Activated CD4-positive, alpha-beta memory T cell treated with anti-CD3 and anti-CD28 coated beads for 36 hours (primary cell): ENCODE data around the gene FGF16. TPM values are rescaled to one million over a fixed set of nuclear protein-coding genes. Genes with fewer than 3 reads are reported as not detected.
"Not testable (repeated sequence)": the region's sequence is repeated elsewhere in the genome, so short reads cannot be mapped to it uniquely, and the experiment has no call there.

Experiments used
- CTCF ChIA-PET: fragments of 350-600 bp; sonication (Branson Sonifier 250); formaldehyde crosslinking; loops from one replicate; lab custom pipeline; 2021; ENCODE audit warnings: antibody characterized with exemption, inconsistent platforms; lab: Charles Lee
- POLR2A ChIA-PET: fragments of 350-600 bp; sonication (Branson Sonifier 250); formaldehyde crosslinking; loops from one replicate; lab custom pipeline; 2021; ENCODE audit warnings: antibody characterized with exemption; lab: Charles Lee
- DNase-seq: peaks from one replicate; pipeline ENCODE4 v3.0.0-alpha.2; 2020
- H3K27ac Mint-ChIP-seq: one replicate; pipeline ENCODE4 v1.8.0; 2021; ENCODE audit warnings: mixed read lengths
- H3K27me3 Mint-ChIP-seq: one replicate; pipeline ENCODE4 v1.8.0; 2021; ENCODE audit warnings: mixed read lengths
- H3K36me3 Mint-ChIP-seq: one replicate; pipeline ENCODE4 v1.8.0; 2021; ENCODE audit warnings: mixed read lengths
- H3K4me1 Mint-ChIP-seq: one replicate; pipeline ENCODE4 v1.8.0; 2021; ENCODE audit warnings: low read depth, mixed read lengths
- H3K4me3 Mint-ChIP-seq: one replicate; pipeline ENCODE4 v1.8.0; 2021; ENCODE audit warnings: mild to moderate bottlenecking, mixed read lengths
- H3K9me3 Mint-ChIP-seq: one replicate; pipeline ENCODE4 v1.8.0; 2021; ENCODE audit warnings: mixed read lengths
- intact Hi-C: fragments of 100-400 bp; cut with micrococcal nuclease; formaldehyde crosslinking; loops from one replicate; pipeline ENCODE4 v1.15.1; 2023
- total RNA-seq, 2 experiments: library from RNA; stranded (reverse); gene quantifications; one replicate each; pipeline ENCODE4 v1.2.3, GENCODE V29; 2021

The FGF16 gene
- total RNA-seq = not detected

DNA sequence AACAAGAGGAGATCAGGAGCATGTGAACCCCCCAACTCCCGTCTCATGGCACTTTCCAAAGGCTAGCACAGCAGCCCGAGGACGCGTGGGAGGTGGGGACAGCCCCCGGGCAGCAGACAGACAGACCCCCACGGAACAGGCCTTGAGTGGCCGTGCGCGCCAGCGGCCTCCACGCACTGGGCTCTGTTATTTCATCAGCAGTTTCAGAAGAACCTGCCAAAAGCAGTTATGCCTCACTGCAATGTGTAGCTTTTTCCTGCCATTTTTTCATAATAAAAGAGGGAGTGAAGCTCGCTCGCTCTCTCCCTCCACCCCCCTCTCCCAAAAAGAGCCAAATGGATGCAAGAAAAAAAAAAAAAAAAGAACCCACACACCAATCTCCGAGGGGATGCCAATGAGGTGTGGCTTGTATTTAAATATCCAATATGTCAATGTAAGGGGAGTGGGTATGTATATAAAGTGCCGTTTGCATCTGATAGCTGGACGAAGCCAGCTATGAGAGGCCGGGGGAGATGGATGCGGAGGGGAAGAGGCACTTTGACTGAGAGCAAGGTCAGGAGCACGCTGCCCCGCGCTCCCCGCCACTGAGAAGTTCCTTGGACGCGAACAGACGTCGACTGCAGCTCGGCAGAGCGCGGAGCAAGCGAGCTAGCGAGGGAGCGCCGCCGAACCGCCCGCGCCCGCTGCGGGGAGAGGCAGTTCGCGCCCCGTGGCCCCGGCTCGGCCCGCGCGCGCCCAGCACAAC lies at the start of gene FGF16:
FGF16 (plus strand) TSS at position 482 of the 745 bp plus-strand sequence. CDS start 286 bp downstream, outside the sequence.
- intact Hi-C loops = loop anchor here (2.0 kb wide), 1 partner anchor 452 kb away; the partner anchor contains the start of gene COX7B
- CTCF ChIA-PET = no interaction called here
- Mint-ChIP-seq H3K4me1 (peaks cover 3% of the 10 kb centered on the region), H3K27ac (no peak within 1 kb of the TSS), H3K27me3 (peaks cover 10% of the 10 kb centered on the region), H3K9me3 (no peaks in the 10 kb centered on the region), H3K36me3 (no peaks in the 10 kb centered on the region), H3K4me3 (peak within 1 kb of the TSS; percentile 69)
- POLR2A ChIA-PET = no interaction called here
- peak; percentile 19 for DNase-seq

DNA sequence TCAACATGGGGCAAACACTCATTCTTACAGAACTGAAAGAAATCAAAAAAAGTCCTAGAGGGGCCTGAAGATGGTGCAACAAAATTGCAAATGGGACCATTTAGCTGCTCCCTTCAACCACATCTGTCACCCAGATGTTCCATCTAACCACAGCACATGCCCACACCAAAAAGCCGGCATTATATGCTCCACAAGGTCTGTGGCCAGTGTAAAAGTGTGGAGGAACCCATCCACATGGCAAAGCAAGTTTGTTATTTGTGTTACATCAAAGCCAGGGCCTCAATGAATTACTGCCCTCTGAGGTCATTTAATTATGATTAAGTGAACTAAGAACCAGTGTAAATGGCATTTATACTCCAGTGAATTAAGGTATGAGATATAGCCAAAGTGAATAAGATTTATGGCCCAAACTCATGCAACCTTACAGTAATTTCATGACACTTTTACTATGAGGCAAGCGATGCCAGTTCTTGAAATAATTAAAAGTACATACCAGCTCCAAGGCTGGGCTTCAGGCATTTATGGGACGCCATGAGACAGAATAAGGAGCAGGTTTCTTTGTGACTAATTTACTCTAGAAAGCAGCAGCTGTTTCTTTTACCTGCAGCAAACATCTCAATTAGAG lies 48.7 kb upstream of the FGF16 start:
- no peak for DNase-seq
- ChIA-PET POLR2A (no interaction called here), CTCF (no interaction called here)
- Mint-ChIP-seq H3K9me3 (no peaks in the 10 kb centered on the region), H3K4me3 (no peak overlapping the region), H3K36me3 (no peaks in the 10 kb centered on the region), H3K27me3 (no peaks in the 10 kb centered on the region), H3K4me1 (no peaks in the 10 kb centered on the region), H3K27ac (no peak overlapping the region)
- intact Hi-C loops = no loop called here

DNA sequence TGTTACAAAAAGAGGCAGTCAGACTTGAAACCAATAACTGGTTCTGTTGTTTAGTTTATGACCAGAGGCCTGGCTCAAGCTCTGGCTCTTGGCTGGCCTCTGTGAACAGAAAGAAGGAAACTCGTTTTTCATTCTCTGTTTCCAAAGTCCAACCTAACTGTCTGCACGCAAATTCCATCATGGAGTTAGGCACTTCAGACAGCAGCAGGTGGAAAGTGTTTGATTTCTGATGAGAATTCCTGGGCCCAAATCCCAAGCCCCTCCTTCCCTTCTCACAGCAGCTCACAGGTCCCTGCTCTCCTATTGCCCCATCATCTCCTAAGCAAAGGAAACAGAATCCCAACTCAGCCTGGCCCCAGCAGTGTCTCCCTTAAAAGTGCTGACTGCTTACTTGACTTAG lies 42.8 kb upstream of the FGF16 start:
- no peak overlapping the region for H3K27ac Mint-ChIP-seq
- no peaks in the 10 kb centered on the region for H3K36me3 Mint-ChIP-seq
- intact Hi-C loops = no loop called here
- H3K9me3 Mint-ChIP-seq = no peaks in the 10 kb centered on the region
- CTCF ChIA-PET = no interaction called here
- H3K4me3 Mint-ChIP-seq = no peak overlapping the region
- DNase-seq = no peak
- H3K4me1 Mint-ChIP-seq = no peaks in the 10 kb centered on the region
- POLR2A ChIA-PET = no interaction called here
- peaks cover 1% of the 10 kb centered on the region for H3K27me3 Mint-ChIP-seq

GRCh38 chrX:77407821-77408220 lies 39.4 kb upstream of the FGF16 start:
- H3K4me3 Mint-ChIP-seq, DNase-seq, POLR2A ChIA-PET, intact Hi-C loops, H3K36me3 Mint-ChIP-seq, H3K9me3 Mint-ChIP-seq, H3K4me1 Mint-ChIP-seq, H3K27ac Mint-ChIP-seq, H3K27me3 Mint-ChIP-seq, CTCF ChIA-PET: not testable (repeated sequence)

- peaks cover 2% of the 10 kb centered on the region for H3K9me3 Mint-ChIP-seq
- H3K36me3 Mint-ChIP-seq = no peaks in the 10 kb centered on the region
- H3K27ac Mint-ChIP-seq = no peak overlapping the region
- intact Hi-C loops = no loop called here
- POLR2A ChIA-PET = no interaction called here
- CTCF ChIA-PET = no interaction called here
- peaks cover 1% of the 10 kb centered on the region for H3K27me3 Mint-ChIP-seq
- no peak for DNase-seq
- no peak overlapping the region for H3K4me3 Mint-ChIP-seq
- no peaks in the 10 kb centered on the region for H3K4me1 Mint-ChIP-seq
These were observed 34.6 kb upstream of the FGF16 start for GRCh38 chrX:77412631-77413030.

DNA sequence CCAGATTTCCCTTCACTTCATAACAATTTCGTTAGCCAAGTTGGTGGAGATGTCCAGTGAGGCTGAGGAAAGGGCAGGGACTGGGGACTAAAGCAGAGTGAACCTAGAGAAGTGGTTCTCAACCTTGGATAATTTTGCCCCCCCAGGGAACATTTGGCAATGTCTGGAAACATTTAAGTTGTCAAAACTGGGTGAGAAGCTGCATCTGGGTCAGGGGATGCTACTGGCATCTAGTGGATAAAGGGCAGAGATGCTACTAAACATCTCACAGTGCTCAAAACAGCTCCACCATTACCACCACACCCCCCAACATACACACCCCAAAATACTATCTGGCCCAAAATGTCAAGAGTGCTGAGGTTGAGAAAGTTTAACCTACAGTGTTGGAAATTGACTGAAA lies 32.0 kb upstream of the FGF16 start:
- H3K4me3 Mint-ChIP-seq = no peak overlapping the region
- H3K27me3 Mint-ChIP-seq = no peaks in the 10 kb centered on the region
- H3K36me3 Mint-ChIP-seq = no peaks in the 10 kb centered on the region
- H3K27ac Mint-ChIP-seq = no peak overlapping the region
- DNase-seq = no peak
- POLR2A ChIA-PET = no interaction called here
- peaks cover 2% of the 10 kb centered on the region for H3K9me3 Mint-ChIP-seq
- CTCF ChIA-PET = no interaction called here
- intact Hi-C loops = no loop called here
- no peaks in the 10 kb centered on the region for H3K4me1 Mint-ChIP-seq

DNA sequence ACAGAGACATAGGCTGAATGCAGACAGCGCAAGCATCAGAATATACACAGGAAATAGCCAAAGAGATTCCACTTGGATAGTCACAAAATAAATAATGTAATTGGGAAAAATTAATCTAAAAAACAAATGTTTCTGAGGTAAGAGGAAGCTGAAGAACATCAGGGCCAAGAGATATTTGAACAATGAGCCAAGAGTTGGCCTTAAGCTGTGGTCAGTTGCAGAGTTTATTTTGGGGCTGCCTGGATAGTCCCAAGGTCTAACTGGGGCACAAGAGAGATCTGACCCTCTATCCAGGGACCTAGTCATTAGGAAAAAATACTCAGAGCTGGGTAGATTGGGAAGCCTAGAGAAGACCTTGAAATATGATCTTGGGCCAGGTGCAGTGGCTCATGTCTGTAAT lies 31.3 kb upstream of the FGF16 start:
- no peak overlapping the region for H3K27ac Mint-ChIP-seq
- DNase-seq = no peak
- no peaks in the 10 kb centered on the region for H3K27me3 Mint-ChIP-seq
- intact Hi-C loops = no loop called here
- H3K9me3 Mint-ChIP-seq = no peaks in the 10 kb centered on the region
- no peaks in the 10 kb centered on the region for H3K36me3 Mint-ChIP-seq
- CTCF ChIA-PET = no interaction called here
- H3K4me1 Mint-ChIP-seq = no peaks in the 10 kb centered on the region
- no peak overlapping the region for H3K4me3 Mint-ChIP-seq
- POLR2A ChIA-PET = no interaction called here

DNA sequence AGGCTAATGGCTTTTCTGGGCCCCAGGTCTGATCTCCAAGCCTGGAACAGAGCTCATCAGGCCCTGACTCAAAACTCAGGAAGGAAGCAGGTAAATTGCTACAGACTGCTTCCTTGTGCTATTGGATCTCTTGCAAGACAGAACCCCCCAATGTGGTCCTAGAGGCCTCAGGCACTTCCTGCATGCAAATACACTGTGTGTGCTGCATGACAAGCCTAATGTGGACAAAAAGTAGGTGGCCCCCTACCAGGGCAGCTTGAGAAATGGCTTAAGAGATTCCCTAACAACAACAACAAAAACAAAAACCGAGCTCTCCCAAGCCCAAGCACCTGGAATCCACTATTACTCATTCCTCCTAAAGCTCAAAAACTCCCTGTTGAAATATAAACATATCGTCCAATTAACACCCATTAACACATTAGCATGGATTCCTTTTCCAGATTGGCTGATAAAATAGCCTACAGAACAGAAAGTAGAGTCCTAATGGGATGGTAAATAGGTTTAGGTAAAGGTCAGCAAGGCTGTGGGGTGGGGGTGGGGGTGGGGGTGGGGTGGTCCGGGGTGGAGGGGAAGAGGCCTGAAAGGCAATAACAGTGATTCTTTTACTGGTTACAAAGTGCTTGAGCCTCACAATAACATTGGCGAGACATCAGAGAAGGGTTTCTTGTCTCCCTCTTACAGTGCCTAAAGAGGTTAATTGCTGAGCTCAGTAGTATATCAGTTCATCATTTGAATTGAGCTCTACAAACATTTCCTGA lies 24.1 kb upstream of the FGF16 start:
- CTCF ChIA-PET = no interaction called here
- no peak for DNase-seq
- no peaks in the 10 kb centered on the region for H3K36me3 Mint-ChIP-seq
- POLR2A ChIA-PET = no interaction called here
- no peaks in the 10 kb centered on the region for H3K4me1 Mint-ChIP-seq
- no peak overlapping the region for H3K4me3 Mint-ChIP-seq
- H3K9me3 Mint-ChIP-seq = no peaks in the 10 kb centered on the region
- intact Hi-C loops = no loop called here
- H3K27ac Mint-ChIP-seq = no peak overlapping the region
- no peaks in the 10 kb centered on the region for H3K27me3 Mint-ChIP-seq

DNA sequence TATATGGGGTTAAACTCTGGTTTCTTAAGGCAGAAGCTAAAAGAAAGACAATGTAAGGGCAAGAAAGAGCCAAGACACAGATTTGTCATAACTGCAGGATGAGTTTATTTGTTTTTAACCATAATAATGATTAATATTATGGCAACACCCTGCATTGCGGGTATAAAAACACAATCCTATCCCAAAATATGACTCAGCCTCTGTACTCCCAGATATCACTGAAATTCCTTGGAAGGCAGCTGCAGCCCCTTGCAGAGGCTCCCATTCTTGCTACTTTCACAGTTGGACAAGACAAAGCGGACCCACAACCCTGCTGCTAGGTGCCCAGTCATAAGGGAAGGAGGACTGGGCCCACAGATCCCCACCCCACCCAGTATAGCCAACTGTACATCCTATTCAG lies 20.4 kb upstream of the FGF16 start:
- H3K27ac Mint-ChIP-seq = no peak overlapping the region
- H3K27me3 Mint-ChIP-seq = no peaks in the 10 kb centered on the region
- intact Hi-C loops = no loop called here
- H3K4me3 Mint-ChIP-seq = no peak overlapping the region
- no peaks in the 10 kb centered on the region for H3K9me3 Mint-ChIP-seq
- H3K4me1 Mint-ChIP-seq = no peaks in the 10 kb centered on the region
- no peak for DNase-seq
- ChIA-PET POLR2A (no interaction called here), CTCF (no interaction called here)
- no peaks in the 10 kb centered on the region for H3K36me3 Mint-ChIP-seq

DNA sequence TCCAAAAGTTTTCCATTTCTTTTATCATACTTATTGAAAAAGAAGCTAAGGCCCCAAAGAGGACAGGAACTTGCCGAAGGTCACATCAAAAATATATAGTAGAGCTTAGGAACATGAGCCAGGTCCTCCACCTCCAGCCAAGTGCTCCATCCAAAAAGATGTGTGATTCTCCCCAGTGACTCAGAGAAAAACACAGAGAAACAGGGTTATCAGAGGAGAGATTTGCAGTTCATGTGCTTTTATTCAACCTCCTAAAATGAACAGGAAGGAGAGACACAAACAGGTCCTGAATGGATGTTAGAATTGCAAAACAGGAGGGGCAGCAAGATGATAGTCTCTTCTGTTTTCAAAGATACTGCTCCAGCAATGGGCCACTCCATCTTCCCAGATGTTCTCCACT lies 19.6 kb upstream of the FGF16 start:
- CTCF ChIA-PET = no interaction called here
- Mint-ChIP-seq H3K4me1 (no peaks in the 10 kb centered on the region), H3K9me3 (no peaks in the 10 kb centered on the region), H3K27ac (no peak overlapping the region), H3K36me3 (no peaks in the 10 kb centered on the region), H3K4me3 (no peak overlapping the region), H3K27me3 (no peaks in the 10 kb centered on the region)
- intact Hi-C loops = no loop called here
- no peak for DNase-seq
- POLR2A ChIA-PET = no interaction called here

- CTCF ChIA-PET = no interaction called here
- H3K4me3 Mint-ChIP-seq = no peak overlapping the region
- no peaks in the 10 kb centered on the region for H3K9me3 Mint-ChIP-seq
- no peaks in the 10 kb centered on the region for H3K4me1 Mint-ChIP-seq
- no peak for DNase-seq
- no peaks in the 10 kb centered on the region for H3K27me3 Mint-ChIP-seq
- intact Hi-C loops = no loop called here
- no peaks in the 10 kb centered on the region for H3K36me3 Mint-ChIP-seq
- POLR2A ChIA-PET = no interaction called here
- no peak overlapping the region for H3K27ac Mint-ChIP-seq
These were observed 18.6 kb upstream of the FGF16 start for GRCh38 chrX:77428551-77428950.

- Mint-ChIP-seq H3K4me3 (no peak overlapping the region), H3K27ac (no peak overlapping the region), H3K27me3 (no peaks in the 10 kb centered on the region), H3K9me3 (no peaks in the 10 kb centered on the region), H3K4me1 (no peaks in the 10 kb centered on the region), H3K36me3 (no peaks in the 10 kb centered on the region)
- CTCF ChIA-PET = no interaction called here
- intact Hi-C loops = no loop called here
- DNase-seq = no peak
- POLR2A ChIA-PET = no interaction called here
These were observed 16.0 kb upstream of the FGF16 start for GRCh38 chrX:77431227-77431626.
